HepG2 (cell line): ENCODE results near the gene FGFR3. TPM values are rescaled to one million over a fixed set of nuclear protein-coding genes. Genes with fewer than 3 reads are reported as not detected.

Experiments used
- EEA1 ChIP-seq: sonication (generic); formaldehyde crosslinking; IDR thresholded peaks from 2 replicates; pipeline ENCODE4 v1.5.1; 2020; ENCODE audit warnings: mild to moderate bottlenecking, missing genetic modification reagents, borderline replicate concordance
- ELF3 ChIP-seq: IDR thresholded peaks from 2 replicates; pipeline ENCODE4 v1.6.1; 2016; ENCODE audit warnings: missing genetic modification reagents, missing compliant biosample characterization
- ESRRA ChIP-seq: sonication (generic); formaldehyde crosslinking; IDR thresholded peaks from 2 replicates; pipeline ENCODE4 v1.5.1; 2020; ENCODE audit warnings: mild to moderate bottlenecking, low read depth, missing genetic modification reagents
- ISL2 ChIP-seq: sonication (generic); formaldehyde crosslinking; IDR thresholded peaks from 2 replicates; pipeline ENCODE4 v1.5.0; 2020; ENCODE audit warnings: missing genetic modification reagents
- JUNB ChIP-seq: sonication (generic); formaldehyde crosslinking; IDR thresholded peaks from 2 replicates; pipeline ENCODE4 v1.8.0; 2022; ENCODE audit warnings: missing genetic modification reagents, mild to moderate bottlenecking, borderline replicate concordance
- RAD21 ChIP-seq: fragments of 450-650 bp; formaldehyde crosslinking; IDR thresholded peaks from 2 replicates; pipeline ENCODE4 v1.5.0; 2020; ENCODE audit warnings: mild to moderate bottlenecking
- SOX6 ChIP-seq, 2 experiments: fragments of 450-650 bp in 1 of 2; sonication (generic) in 1 of 2; formaldehyde crosslinking in 1 of 2; IDR thresholded peaks; 2 replicates each; pipeline versions ENCODE4 v1.4.0 to v1.6.1; 2017 to 2020; ENCODE audit warnings: antibody characterized with exemption in 1 of 2, mild to moderate bottlenecking in 1 of 2, missing genetic modification reagents in 1 of 2
- ZKSCAN1 ChIP-seq: fragments of 150-350 bp; IDR thresholded peaks from 2 replicates; pipeline ENCODE4 v1.6.1; 2014; ENCODE audit warnings: low read length
- ZNF225 ChIP-seq: sonication (generic); formaldehyde crosslinking; IDR thresholded peaks from 2 replicates; pipeline ENCODE4 v1.4.0; 2020; ENCODE audit warnings: mild to moderate bottlenecking, missing genetic modification reagents
- ZNF383 ChIP-seq: sonication (generic); formaldehyde crosslinking; IDR thresholded peaks from 2 replicates; pipeline ENCODE4 v1.4.0; 2020; ENCODE audit warnings: missing genetic modification reagents, mild to moderate bottlenecking, borderline replicate concordance
- ZNF557 ChIP-seq: sonication (generic); formaldehyde crosslinking; IDR thresholded peaks from 2 replicates; pipeline ENCODE4 v1.4.0; 2020; ENCODE audit warnings: missing genetic modification reagents
- ZNF670 ChIP-seq: sonication (generic); formaldehyde crosslinking; IDR thresholded peaks from 2 replicates; pipeline ENCODE4 v1.8.0; 2022; ENCODE audit warnings: mild to moderate bottlenecking, missing genetic modification reagents, borderline replicate concordance
- ZNF75D ChIP-seq: sonication (generic); formaldehyde crosslinking; IDR thresholded peaks from 2 replicates; pipeline ENCODE4 v1.8.1; 2023; ENCODE audit warnings: missing genetic modification reagents, mild to moderate bottlenecking, borderline replicate concordance
- ZSCAN31 ChIP-seq: sonication (generic); formaldehyde crosslinking; IDR thresholded peaks from 2 replicates; pipeline ENCODE4 v1.5.0; 2020; ENCODE audit warnings: low read depth, mild to moderate bottlenecking, missing genetic modification reagents
- polyA plus RNA-seq, 8 experiments: library from polyadenylated mRNA; depleted of rRNA in 3 of 8; stranded (reverse) in 7 of 8; unstranded in 1 of 8; fragments of >200 nt; fragmentation: Illumina TruSeq in 4 of 8; extraction: Trizol in 4 of 8; gene quantifications; 2 replicates each; pipeline versions ENCODE4 v1.2.1 to v1.2.3, GENCODE V29; 2011 to 2016; ENCODE audit warnings: low read depth in 4 of 8, missing spikeins in 1 of 8, mixed read lengths in 1 of 8; ENCODE audit not compliant: insufficient read depth in 1 of 8
- total RNA-seq, 5 experiments: library from RNA; depleted of rRNA; stranded (reverse); fragments of >200 nt; fragmentation: Illumina TruSeq; extraction: Trizol; gene quantifications; 2 replicates each; pipeline ENCODE4 v1.2.3, GENCODE V29; 2016; ENCODE audit warnings: low read depth in 1 of 5
- TF ChIP-seq, protein P1 (sequence below): sonication (generic); formaldehyde crosslinking; IDR thresholded peaks from 2 replicates; pipeline ENCODE4 v1.4.0; 2020; ENCODE audit warnings: missing genetic modification reagents, borderline replicate concordance
- TF ChIP-seq, protein P2 (sequence below): sonication (generic); formaldehyde crosslinking; IDR thresholded peaks from 2 replicates; pipeline ENCODE4 v1.8.0; 2022; ENCODE audit warnings: mild to moderate bottlenecking, missing genetic modification reagents
- TF ChIP-seq, protein P3 (sequence below): sonication (generic); formaldehyde crosslinking; IDR thresholded peaks from 2 replicates; pipeline ENCODE4 v1.8.1; 2023; ENCODE audit warnings: mild to moderate bottlenecking, missing genetic modification reagents
- TF ChIP-seq, protein P4 (sequence below): sonication (generic); formaldehyde crosslinking; IDR thresholded peaks from 2 replicates; pipeline ENCODE4 v1.5.1; 2020; ENCODE audit warnings: missing genetic modification reagents, mild to moderate bottlenecking, borderline replicate concordance
- TF ChIP-seq, protein P5 (sequence below): sonication (generic); formaldehyde crosslinking; IDR thresholded peaks from 2 replicates; pipeline ENCODE4 v1.8.1; 2022; ENCODE audit warnings: low read depth, mild to moderate bottlenecking, missing genetic modification reagents

Gene FGFR3
- total and polyA plus RNA-seq, 2 of the 13 experiments (the other 11 are each of a cell fraction or from before 2014, with no cell fraction given): 103 to 109 TPM

DNA sequence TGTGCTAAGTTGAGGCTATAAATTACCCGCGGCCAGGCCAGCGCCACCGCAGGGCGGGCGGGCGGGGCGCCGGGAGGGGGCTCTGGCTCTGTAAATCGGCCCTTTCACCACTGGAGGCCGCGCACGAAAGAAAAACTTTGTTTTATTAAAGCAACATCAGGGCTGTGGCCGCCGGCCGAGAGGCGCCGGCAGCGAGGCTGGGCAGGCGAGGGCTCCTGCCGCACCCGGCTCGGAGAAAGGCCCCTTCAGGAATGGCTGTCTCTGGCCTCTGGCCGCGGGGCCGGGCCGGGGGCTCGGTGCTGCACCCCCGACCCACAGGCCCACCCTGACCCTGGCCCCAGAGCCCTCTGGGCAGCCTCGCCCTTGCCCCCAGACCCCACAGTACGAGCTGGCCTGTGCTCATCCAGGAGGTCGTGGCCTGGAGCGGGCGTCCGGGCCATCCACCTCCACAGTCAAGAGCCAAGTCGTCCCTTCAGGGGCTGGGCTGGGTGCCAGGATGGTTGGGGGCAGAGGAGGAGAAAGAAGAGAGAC lies 29.5 kb upstream of the FGFR3 start (continued):
- TF ChIP-seq ISL2 (CRISPR knock-in tag): no peak
- TF ChIP-seq SOX6 (IDR thresholded peaks at IDR 0.05): no peak
- no peak; the same call in 1 of the 2 replicates for TF ChIP-seq SOX6 (CRISPR knock-in tag; IDR thresholded peaks at IDR 0.05)
- TF ChIP-seq ZNF225 (CRISPR knock-in tag): 0 out of 2 replicates have a peak, but pooled peaks have one; percentile 29
- TF ChIP-seq, protein P1, sequence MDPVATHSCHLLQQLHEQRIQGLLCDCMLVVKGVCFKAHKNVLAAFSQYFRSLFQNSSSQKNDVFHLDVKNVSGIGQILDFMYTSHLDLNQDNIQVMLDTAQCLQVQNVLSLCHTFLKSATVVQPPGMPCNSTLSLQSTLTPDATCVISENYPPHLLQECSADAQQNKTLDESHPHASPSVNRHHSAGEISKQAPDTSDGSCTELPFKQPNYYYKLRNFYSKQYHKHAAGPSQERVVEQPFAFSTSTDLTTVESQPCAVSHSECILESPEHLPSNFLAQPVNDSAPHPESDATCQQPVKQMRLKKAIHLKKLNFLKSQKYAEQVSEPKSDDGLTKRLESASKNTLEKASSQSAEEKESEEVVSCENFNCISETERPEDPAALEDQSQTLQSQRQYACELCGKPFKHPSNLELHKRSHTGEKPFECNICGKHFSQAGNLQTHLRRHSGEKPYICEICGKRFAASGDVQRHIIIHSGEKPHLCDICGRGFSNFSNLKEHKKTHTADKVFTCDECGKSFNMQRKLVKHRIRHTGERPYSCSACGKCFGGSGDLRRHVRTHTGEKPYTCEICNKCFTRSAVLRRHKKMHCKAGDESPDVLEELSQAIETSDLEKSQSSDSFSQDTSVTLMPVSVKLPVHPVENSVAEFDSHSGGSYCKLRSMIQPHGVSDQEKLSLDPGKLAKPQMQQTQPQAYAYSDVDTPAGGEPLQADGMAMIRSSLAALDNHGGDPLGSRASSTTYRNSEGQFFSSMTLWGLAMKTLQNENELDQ (CRISPR knock-in tag): no peak
- peak; percentile 16; the same call in 1 of the 2 replicates for TF ChIP-seq ESRRA (CRISPR knock-in tag)
- TF ChIP-seq EEA1 (CRISPR knock-in tag): no peak
- no peak for TF ChIP-seq JUNB (CRISPR knock-in tag)
- no peak for TF ChIP-seq ZSCAN31 (CRISPR knock-in tag)
- no peak for TF ChIP-seq ZNF75D
- TF ChIP-seq, protein P2, sequence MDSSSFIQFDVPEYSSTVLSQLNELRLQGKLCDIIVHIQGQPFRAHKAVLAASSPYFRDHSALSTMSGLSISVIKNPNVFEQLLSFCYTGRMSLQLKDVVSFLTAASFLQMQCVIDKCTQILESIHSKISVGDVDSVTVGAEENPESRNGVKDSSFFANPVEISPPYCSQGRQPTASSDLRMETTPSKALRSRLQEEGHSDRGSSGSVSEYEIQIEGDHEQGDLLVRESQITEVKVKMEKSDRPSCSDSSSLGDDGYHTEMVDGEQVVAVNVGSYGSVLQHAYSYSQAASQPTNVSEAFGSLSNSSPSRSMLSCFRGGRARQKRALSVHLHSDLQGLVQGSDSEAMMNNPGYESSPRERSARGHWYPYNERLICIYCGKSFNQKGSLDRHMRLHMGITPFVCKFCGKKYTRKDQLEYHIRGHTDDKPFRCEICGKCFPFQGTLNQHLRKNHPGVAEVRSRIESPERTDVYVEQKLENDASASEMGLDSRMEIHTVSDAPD (CRISPR knock-in tag): no peak
- TF ChIP-seq RAD21: peak; percentile 44; the same call in 1 of the 2 replicates
- TF ChIP-seq ZNF670 (CRISPR knock-in tag): no peak
- TF ChIP-seq ZNF383 (CRISPR knock-in tag): no peak
- TF ChIP-seq ELF3 (CRISPR knock-in tag): no peak
- no peak for TF ChIP-seq ZKSCAN1
- TF ChIP-seq, protein P3, sequence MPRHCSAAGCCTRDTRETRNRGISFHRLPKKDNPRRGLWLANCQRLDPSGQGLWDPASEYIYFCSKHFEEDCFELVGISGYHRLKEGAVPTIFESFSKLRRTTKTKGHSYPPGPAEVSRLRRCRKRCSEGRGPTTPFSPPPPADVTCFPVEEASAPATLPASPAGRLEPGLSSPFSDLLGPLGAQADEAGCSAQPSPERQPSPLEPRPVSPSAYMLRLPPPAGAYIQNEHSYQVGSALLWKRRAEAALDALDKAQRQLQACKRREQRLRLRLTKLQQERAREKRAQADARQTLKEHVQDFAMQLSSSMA (CRISPR knock-in tag): no peak
- TF ChIP-seq, protein P4, sequence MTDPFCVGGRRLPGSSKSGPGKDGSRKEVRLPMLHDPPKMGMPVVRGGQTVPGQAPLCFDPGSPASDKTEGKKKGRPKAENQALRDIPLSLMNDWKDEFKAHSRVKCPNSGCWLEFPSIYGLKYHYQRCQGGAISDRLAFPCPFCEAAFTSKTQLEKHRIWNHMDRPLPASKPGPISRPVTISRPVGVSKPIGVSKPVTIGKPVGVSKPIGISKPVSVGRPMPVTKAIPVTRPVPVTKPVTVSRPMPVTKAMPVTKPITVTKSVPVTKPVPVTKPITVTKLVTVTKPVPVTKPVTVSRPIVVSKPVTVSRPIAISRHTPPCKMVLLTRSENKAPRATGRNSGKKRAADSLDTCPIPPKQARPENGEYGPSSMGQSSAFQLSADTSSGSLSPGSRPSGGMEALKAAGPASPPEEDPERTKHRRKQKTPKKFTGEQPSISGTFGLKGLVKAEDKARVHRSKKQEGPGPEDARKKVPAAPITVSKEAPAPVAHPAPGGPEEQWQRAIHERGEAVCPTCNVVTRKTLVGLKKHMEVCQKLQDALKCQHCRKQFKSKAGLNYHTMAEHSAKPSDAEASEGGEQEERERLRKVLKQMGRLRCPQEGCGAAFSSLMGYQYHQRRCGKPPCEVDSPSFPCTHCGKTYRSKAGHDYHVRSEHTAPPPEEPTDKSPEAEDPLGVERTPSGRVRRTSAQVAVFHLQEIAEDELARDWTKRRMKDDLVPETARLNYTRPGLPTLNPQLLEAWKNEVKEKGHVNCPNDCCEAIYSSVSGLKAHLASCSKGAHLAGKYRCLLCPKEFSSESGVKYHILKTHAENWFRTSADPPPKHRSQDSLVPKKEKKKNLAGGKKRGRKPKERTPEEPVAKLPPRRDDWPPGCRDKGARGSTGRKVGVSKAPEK (CRISPR knock-in tag): no peak
- TF ChIP-seq, protein P5, sequence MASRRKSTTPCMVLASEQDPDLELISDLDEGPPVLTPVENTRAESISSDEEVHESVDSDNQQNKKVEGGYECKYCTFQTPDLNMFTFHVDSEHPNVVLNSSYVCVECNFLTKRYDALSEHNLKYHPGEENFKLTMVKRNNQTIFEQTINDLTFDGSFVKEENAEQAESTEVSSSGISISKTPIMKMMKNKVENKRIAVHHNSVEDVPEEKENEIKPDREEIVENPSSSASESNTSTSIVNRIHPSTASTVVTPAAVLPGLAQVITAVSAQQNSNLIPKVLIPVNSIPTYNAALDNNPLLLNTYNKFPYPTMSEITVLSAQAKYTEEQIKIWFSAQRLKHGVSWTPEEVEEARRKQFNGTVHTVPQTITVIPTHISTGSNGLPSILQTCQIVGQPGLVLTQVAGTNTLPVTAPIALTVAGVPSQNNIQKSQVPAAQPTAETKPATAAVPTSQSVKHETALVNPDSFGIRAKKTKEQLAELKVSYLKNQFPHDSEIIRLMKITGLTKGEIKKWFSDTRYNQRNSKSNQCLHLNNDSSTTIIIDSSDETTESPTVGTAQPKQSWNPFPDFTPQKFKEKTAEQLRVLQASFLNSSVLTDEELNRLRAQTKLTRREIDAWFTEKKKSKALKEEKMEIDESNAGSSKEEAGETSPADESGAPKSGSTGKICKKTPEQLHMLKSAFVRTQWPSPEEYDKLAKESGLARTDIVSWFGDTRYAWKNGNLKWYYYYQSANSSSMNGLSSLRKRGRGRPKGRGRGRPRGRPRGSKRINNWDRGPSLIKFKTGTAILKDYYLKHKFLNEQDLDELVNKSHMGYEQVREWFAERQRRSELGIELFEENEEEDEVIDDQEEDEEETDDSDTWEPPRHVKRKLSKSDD (CRISPR knock-in tag): no peak
- no peak for TF ChIP-seq ZNF557
